ENCODE data around the gene PRR15. TPM values are rescaled to one million over a fixed set of nuclear protein-coding genes. Genes with fewer than 3 reads are reported as not detected.

PRR15 gene
- total and polyA plus RNA-seq, 11 donors = 0.17 to 7.0 (median 0.29) TPM; not detected in 4

DNA sequence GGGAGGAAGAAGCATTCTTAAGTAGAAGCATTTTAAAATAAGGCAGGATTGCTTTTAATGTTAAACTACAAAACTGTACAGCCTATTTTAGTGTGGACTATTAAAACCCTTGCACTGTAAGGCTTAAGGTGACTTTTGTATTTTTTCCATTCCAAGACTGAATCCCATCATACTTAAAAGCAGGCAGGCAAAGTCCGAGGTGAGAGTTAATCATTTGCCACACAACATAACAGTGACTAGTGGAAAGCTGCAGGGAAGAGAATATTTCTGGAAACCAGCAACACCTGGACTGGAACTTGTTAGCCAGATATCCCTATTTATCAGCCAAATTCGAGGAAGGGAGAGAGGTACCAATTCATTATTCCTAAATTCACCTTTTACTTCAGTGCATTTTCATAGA lies 3.5 kb downstream of the PRR15 start:
- Histone ChIP-seq H3K4me3 (no peak overlapping the region), H3K27me3 (peaks cover 5 to 61% (median 37%) of the 10 kb centered on the region in 9 donors), H3K9me3 (no peaks in the 10 kb centered on the region), H3K4me1 (peaks cover 0 to 42% (median 27%) of the 10 kb centered on the region in 12 donors), H3K27ac (no peak overlapping the region), H3K36me3 (no peaks in the 10 kb centered on the region)
- DNase-seq (no peak), ATAC-seq (no peak)
- TF ChIP-seq POLR2A (IDR thresholded peaks at IDR 0.05) (no peak), CTCF (IDR thresholded peaks at IDR 0.05) (no peak)
- intact Hi-C loops (cut with DNase I) = no loop called here
- 86 to 97% (median 92%) methylated on average over 2 of the region's 2 CpGs for WGBS, 4 donors

GRCh38 chr7:29569648-29570047 lies 6.0 kb downstream of the PRR15 start:
- intact Hi-C loops (cut with DNase I) = no loop called here
- H3K36me3 ChIP-seq = no peaks in the 10 kb centered on the region
- H3K4me1 ChIP-seq = peaks cover 0 to 22% (median 13%) of the 10 kb centered on the region in 12 donors
- ATAC-seq (no peak), DNase-seq (no peak)
- no peak overlapping the region for H3K4me3 ChIP-seq
- peaks cover 0 to 37% (median 15%) of the 10 kb centered on the region in 9 donors for H3K27me3 ChIP-seq
- TF ChIP-seq CTCF (IDR thresholded peaks at IDR 0.05) (no peak), POLR2A (IDR thresholded peaks at IDR 0.05) (no peak)
- no peaks in the 10 kb centered on the region for H3K9me3 ChIP-seq
- WGBS, 4 donors = 56 to 63% (median 61%) methylated on average over 6 of the region's 6 CpGs
- H3K27ac ChIP-seq = no peak overlapping the region

DNA sequence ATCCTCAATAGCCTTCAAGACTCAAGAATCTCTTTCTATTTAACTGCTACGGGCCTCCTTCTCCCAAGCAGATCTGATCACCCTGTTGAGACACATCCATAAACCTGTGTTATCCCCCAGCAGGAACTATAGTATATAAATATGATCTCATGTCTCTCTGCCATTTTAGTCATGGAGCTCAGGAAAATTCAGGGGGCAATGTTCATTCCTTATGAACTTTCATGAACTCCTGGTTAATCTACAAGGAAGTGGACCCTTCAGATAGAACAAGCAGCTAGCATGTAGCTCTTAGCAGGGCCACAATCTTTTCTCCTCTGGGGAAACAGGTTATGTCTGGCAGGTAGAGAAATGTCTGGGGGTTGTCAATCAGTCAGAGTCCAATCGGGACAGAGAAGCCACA lies 8.9 kb downstream of the PRR15 start:
- Histone ChIP-seq H3K27me3 (peaks cover 0 to 13% (median 0%) of the 10 kb centered on the region in 9 donors), H3K36me3 (no peaks in the 10 kb centered on the region), H3K4me1 (no peaks in the 10 kb centered on the region), H3K27ac (no peak overlapping the region), H3K4me3 (no peak overlapping the region), H3K9me3 (peaks cover 0 to 11% (median 4%) of the 10 kb centered on the region in 12 donors)
- ATAC-seq = no peak
- TF ChIP-seq CTCF (IDR thresholded peaks at IDR 0.05) (no peak), POLR2A (IDR thresholded peaks at IDR 0.05) (no peak)
- intact Hi-C loops (cut with DNase I) = no loop called here
- DNase-seq = no peak
- WGBS, 4 donors = 84 to 93% (median 91%) methylated on average over 2 of the region's 2 CpGs

GRCh38 chr7:29573567-29573966 lies 9.9 kb downstream of the PRR15 start:
- DNase-seq = no peak
- Histone ChIP-seq H3K4me1 (no peaks in the 10 kb centered on the region), H3K27me3 (peaks cover 0 to 6% (median 0%) of the 10 kb centered on the region in 9 donors), H3K9me3 (peaks cover 0 to 14% (median 5%) of the 10 kb centered on the region in 12 donors), H3K27ac (no peak overlapping the region), H3K36me3 (no peaks in the 10 kb centered on the region), H3K4me3 (no peak overlapping the region)
- no peak for ATAC-seq
- no peak for TF ChIP-seq POLR2A (IDR thresholded peaks at IDR 0.05)
- no peak for TF ChIP-seq CTCF (IDR thresholded peaks at IDR 0.05)
- intact Hi-C loops (cut with DNase I) = no loop called here
- 66 to 70% (median 69%) methylated on average over 3 of the region's 3 CpGs for WGBS, 4 donors
